GM20000 (cell line): ENCODE measurements around the gene CD99L2.

Experiments used
- DNase-seq: peaks from one replicate; pipeline ENCODE4 v3.0.0; 2012; ENCODE audit warnings: low spot score
- TF ChIP-seq, protein P1 (sequence below): IDR thresholded peaks from 2 replicates; pipeline ENCODE4 v1.5.1; 2012; ENCODE audit warnings: mild to moderate bottlenecking, control low read depth; ENCODE audit errors: extremely low read depth, missing control alignments

The CD99L2 gene

DNA sequence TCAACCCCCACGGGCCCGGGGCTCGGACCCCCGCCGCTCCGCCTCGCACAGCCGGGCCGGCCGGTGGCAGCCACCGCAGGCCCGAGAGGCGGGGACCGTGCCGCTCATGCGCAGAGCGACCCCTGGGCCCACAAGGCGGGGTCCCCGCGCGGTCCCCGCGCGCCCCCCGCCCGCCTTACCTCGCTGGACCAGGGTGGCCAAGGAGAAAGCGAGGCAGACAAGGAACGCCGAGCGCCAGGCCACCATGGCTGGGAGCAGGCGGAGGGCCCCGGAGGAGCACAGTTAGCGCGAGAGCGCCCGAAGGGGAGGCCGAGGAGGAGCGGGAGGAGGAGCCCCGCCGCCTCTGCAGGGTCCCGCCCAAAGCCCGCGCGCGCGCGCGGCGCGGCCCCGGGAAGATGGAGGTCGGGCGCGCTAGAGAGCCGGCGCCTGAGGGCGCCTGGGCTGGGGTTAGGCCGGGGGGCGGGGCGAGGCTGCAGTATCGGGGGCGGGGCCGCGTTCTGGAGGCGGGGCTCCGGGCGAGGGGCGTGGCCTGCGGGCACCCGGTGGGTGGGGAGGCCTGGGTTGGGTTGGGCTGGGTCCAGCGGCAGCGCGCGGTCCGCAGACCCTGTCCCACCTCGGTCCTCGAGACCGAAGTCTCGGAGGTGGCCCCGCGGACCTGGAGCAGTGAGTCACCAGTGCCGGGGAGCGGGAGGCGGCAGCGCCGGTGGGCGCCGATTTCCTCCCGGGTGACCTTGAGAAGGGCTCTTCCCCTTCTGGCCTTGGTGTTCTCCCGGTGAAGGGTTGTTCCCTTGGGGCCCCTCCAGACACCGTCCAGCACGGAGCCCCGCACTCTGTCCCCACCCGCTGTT, at the start of gene CD99L2:
Gene CD99L2 (minus strand): TSS at position 326 of the 848 bp plus-strand sequence. CDS start 80 bp downstream, at position 246.
- peak; percentile 95 for DNase-seq
- TF ChIP-seq, protein P1, sequence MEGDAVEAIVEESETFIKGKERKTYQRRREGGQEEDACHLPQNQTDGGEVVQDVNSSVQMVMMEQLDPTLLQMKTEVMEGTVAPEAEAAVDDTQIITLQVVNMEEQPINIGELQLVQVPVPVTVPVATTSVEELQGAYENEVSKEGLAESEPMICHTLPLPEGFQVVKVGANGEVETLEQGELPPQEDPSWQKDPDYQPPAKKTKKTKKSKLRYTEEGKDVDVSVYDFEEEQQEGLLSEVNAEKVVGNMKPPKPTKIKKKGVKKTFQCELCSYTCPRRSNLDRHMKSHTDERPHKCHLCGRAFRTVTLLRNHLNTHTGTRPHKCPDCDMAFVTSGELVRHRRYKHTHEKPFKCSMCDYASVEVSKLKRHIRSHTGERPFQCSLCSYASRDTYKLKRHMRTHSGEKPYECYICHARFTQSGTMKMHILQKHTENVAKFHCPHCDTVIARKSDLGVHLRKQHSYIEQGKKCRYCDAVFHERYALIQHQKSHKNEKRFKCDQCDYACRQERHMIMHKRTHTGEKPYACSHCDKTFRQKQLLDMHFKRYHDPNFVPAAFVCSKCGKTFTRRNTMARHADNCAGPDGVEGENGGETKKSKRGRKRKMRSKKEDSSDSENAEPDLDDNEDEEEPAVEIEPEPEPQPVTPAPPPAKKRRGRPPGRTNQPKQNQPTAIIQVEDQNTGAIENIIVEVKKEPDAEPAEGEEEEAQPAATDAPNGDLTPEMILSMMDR, result no peak

DNA sequence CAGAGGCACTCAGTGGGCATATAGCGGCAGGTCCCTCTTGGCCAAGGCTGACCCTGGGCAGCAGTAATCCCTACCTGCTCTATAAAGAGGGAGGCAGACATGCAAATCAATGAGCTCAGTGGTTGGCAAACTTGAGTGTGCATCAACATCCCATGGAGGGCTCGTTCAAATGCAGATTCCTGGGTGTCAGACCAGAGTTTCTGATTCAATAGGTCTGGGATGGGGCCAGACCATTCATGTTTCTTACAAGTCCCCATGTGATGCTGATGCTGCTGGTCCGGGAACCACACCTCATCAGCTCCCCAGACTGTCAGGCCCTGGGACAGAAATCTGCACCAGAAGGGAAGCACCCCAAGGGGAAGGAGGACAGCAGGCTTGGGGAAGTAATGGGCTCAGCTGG, 45.8 kb upstream of the CD99L2 start:
- TF ChIP-seq, protein P1, result no peak
- DNase-seq, result no peak

GRCh38 chrX:150942942-150943594, 44.6 kb upstream of the CD99L2 start:
- TF ChIP-seq, protein P1, result no peak
- DNase-seq, result no peak

DNA sequence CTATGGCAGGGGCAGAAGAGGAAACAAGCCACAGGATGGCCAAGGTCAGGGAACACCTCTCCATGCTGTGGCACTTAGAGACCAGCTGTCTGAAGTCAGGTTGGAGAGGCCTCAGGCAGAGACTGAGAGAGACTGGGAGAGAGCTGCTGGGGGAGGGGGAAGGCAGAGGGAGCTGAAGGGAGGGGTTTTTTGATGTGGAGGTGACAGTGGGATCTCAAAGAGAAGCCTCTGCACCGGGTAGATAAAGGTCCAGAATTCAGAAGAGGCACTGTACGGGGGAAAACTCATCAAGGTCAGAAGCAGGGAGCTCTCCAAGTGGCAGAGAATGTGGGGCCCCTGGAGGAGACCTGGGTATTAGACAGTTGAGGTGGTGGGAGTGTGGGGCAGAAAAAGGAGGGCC, 43.1 kb upstream of the CD99L2 start:
- DNase-seq, result no peak
- TF ChIP-seq, protein P1, result no peak

GRCh38 chrX:150940844-150941495, 42.5 kb upstream of the CD99L2 start:
- TF ChIP-seq, protein P1, result no peak
- DNase-seq, result no peak

DNA sequence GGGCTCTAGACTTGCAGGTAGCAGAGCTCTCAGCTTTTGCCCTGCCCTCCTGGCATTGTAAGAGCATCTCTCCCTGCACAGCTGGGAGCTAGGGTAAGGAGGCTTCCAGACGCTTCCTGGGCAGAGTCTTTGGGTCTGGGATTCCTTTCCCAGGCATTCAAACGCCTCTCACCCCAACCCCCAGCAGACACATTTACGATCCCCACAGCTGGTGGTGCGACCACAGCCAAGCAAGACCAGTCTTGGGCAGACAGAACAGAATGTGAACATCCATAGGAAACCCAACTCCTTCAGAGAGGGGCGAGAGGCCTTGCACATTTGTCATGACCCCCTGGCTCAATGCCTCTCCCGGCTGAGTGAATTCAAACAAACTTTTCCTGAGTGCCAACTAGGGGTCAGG, 38.1 kb upstream of the CD99L2 start:
- TF ChIP-seq, protein P1, result no peak
- no peak for DNase-seq

DNA sequence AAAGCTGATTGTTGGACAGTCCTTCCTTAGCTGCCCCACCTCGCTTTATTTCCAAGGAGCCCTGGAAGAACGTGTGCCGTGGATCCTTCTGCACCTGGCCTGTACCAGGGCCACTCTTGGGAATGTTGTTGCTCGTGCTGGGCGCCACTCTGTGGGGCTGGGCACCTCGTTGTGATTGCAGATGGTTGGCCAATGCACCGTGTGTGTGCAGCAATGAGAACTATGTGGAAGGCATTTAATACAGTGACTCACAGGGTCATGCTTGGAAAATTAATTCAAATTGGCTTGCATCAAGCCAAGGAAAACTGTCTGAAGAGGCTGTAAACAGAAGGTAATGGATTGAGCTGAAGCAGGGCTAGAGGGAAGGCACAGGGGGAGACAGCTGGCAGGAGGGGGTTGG, 37.0 kb upstream of the CD99L2 start:
- DNase-seq, result no peak
- TF ChIP-seq, protein P1, result no peak
